Dedifferentiated amniotic fluid mesenchymal stem cell (primary cell): Measurements from ENCODE around the gene PLCB4.

ENCODE experiments used
- DNase-seq: peaks from one replicate; pipeline ENCODE4 v3.0.0-alpha.2; 2016; ENCODE audit errors: extremely low spot score

PLCB4 gene

DNA sequence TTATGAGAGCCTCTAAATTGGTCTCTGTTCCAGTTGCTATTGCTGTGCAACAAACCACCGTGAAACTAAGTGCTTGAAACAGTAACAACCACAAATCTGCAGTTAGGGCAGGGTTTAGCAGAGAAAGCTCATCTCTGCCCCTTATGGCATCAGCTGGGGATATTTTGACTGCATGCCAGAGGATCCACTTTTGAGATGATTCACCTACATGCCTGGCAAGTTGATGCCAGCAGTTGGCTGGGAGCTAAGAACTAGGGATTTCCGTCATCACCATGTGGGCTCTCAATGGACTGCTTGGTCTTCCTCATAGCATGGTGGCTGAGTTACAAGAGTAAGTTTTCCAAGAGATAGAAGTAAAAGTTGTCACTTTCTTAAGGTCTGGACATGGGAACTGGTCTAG lies 35.1 kb downstream of the PLCB4 start:
- DNase-seq = no peak

DNA sequence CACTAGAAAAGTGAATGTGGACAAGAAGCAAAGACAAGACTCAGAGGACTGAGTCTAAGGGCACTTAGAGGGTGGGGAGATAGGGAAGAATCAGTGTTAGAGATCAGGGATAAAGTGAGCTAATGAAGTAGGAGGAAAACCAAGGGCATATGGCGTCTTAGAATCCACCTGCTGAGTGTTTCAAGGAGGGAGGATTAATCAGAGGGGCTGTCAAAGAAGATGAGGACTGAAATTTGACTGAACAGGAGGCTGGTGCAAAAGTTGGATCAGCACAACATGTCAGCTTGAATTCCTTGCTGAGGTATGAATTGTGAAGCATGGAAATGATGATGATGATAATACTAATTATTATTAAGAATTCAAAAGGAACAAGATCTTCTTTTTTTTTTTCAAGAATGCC lies 39.4 kb downstream of the PLCB4 start:
- no peak for DNase-seq

GRCh38 chr20:9109566-9109965 lies 40.7 kb downstream of the PLCB4 start:
- no peak for DNase-seq

DNA sequence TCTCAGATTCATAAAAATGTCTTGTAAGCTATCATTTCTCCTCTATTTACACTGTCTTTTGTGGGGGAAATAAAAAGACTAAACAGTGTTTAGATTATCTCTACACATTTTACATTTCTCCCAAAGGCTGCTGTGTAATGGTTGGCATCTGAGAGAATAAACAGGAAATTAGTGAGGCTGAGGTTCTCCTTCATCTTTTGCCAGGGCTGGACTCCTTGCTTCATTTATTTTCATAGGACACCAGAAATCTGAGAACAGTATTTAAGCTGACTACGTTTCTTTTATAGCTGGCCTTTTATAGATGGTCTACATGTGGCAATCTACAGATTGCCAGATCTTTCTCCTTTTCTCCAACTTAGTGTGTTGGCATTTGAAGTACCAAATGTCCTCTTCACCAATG lies 41.5 kb downstream of the PLCB4 start:
- peak; percentile 30 for DNase-seq

DNA sequence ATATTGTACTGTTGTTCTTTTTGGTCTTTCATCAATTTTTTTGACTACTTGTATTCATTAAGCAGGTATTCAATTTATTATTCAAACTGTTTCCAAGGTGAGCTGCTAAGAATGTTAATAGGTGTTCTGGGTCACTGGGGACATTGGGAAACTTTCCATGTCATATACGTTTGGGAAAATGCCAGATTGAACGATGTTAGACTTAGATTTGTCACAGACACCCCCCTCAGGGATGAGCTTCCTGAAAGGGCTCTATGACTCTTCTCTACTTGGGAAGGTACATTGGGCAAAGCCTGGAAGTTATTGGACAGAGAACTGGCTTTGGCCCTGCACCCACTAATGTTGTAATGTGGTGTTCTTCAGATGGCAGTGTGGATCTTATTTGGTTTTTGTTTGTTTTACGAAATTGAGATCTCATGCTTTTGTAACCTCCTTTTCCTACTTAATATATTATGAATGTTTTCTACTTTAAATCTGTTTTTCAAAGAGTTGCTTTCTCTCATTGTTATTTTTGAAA lies 42.1 kb downstream of the PLCB4 start:
- DNase-seq = no peak

DNA sequence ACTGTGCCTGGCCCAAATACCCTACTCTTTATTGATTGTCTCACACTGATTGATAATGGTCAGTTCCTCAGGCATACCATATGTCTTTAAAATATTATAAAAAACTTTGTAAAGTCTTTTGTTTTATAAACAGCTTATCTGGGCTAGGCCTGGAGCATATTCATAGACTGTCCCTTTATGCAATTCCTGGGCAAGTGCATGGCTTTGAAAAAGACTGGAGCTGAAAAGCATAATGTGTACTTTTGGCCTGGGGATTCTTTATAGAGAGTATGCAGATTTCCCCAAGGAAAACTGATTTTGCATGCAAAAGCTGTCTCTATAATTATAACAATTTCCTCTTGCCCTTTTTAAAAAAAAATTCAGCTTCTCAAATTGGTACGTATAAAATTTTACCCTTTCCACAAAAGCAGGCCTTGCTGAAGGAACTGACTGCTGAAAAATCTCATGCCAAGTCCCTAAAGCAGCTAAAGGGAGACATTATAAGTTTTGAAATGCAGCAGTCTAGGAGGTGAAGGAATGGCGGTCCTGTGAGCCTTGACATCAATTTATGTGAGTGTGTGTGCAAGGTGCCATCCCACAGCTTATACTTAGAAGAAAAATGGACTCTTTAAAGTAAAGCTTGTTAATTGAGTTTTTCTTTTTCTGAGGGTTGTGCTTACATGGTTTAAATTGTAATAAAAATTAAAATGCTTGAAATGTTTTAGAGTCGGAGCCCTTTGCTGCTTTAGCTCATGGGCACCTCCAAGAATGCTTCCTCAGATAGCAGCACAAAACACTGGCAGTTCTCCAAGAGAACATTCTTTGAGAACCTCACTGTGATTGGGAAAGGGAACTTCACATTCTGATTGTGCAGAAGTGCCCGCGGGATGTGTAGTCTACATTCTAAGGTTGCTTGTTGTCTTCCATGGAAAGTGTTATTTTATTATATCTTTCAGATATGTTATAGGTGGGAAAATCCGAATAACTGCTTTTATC lies 43.9 kb downstream of the PLCB4 start:
- peak; percentile 58 for DNase-seq

GRCh38 chr20:9114709-9115108 lies 45.8 kb downstream of the PLCB4 start:
- no peak for DNase-seq

DNA sequence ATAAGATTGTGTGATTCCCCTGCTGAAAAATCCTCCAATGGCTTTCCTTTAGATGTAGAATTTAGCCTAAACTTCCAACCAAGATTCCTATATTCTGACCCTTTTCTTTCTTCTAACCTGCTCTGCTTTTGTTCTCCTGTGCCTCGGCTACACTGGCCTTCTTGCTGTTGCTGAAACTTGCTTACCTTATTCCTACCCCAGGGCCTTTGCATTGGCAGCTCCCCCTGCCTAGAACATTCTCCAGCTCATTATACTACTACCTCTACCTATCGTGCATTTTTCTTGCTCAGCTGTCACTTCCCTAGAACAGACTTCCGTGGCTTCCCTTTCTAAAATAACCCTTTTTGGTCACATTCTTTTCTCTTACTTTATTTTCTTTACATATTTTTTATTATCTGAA lies 48.7 kb downstream of the PLCB4 start:
- DNase-seq = no peak

GRCh38 chr20:9119776-9120175 lies 50.9 kb downstream of the PLCB4 start:
- no peak for DNase-seq

DNA sequence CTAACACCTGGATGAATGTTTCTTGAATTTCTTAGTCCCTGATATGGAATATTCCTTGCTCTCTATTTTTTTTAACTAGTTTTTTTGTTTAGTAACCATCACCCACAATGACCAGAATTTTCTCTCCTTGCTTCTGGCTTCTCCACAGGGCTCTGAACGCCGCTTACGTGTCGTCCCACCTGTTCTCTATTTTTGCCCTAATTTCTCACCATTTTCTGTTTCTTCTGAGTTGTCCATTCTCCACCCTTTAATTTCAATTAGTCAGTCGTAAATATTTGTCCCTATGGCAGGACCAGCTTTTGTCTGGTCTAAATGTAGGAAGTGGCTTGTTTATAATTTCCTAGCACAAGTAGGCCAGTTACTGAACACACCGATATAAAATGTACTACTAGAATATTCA lies 52.3 kb downstream of the PLCB4 start:
- DNase-seq = no peak

DNA sequence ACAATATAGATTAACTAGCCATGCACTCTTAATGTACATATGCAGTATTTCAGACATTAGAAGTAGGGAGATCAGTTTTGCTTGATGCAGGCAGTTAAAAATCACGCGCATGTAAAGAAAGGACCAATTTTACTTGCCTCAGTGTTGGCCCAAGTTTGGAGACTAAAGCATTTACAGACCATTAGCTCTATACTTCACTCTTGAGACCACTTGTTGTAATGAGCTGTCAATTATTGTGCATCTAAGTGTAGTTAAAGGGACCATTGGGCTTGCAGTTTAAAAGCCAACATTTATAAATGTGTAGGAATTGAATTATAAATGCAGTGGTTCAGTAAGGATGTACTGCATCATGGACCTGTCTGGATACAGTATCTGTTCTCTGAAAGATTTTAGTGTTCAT lies 53.7 kb downstream of the PLCB4 start:
- DNase-seq = no peak

- no peak for DNase-seq
These were observed 57.6 kb downstream of the PLCB4 start for GRCh38 chr20:9126527-9126926.

GRCh38 chr20:9128568-9128967 lies 59.7 kb downstream of the PLCB4 start:
- DNase-seq = no peak

- DNase-seq = peak; percentile 16
These were observed 60.9 kb downstream of the PLCB4 start for GRCh38 chr20:9129756-9130155.

GRCh38 chr20:9130521-9130920 lies 61.6 kb downstream of the PLCB4 start:
- DNase-seq = peak; percentile 26

DNA sequence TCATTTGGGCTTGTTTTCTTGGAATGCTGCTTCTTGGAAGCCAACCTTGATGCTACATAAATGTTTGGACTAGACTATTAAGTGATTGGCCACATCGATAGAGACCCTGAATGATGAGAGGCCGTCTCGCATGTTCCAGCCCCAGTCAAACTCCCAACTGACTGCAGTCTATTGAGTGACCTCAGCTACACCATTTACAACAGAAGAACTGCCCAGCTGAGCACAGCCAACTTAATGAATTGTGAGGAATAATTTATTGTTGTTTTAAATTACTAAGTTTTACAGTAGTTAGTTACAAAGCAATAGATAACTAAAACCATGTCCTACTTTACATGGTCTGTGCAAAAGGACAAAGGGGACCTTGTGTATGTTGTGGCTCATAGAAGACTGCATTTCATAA lies 63.0 kb downstream of the PLCB4 start:
- DNase-seq = no peak

DNA sequence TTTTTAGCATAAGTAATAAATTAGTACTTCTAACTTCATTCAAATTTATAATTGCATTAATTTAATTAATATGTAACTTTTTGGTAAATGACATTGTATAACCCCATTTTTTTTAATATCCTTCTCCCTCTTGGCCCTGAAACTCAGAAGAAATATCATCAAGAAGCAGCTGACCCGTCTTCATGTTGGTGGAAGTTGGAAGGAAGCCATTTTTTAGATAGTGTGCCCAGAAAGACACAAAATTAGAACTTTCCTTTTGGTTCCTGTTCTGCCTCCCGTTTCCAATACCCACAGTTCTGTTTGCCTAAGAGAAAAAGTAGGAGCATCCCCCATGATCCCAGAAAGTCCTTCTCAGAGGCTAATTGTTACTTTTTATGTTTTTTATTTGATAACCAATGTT lies 65.5 kb downstream of the PLCB4 start:
- no peak for DNase-seq

DNA sequence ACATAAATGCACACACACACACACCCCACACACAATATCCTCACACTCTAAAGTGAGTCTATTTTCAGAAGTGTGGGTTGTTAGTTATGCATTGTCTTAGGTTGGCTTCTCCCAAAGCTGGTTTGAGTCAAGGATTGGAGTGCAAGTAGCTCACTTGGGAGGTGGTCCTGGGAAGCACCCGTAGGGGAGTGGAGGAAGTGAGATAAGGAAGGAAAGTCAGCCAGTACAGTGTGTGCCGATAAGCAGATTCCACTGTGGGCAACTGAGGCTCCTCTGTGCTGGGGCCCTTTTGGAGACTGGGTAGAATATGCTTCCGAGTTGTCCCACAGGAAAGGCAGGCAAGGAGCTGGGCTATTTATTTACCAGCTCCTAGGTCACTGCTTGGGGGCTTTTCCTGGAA lies 67.2 kb downstream of the PLCB4 start:
- DNase-seq = no peak

DNA sequence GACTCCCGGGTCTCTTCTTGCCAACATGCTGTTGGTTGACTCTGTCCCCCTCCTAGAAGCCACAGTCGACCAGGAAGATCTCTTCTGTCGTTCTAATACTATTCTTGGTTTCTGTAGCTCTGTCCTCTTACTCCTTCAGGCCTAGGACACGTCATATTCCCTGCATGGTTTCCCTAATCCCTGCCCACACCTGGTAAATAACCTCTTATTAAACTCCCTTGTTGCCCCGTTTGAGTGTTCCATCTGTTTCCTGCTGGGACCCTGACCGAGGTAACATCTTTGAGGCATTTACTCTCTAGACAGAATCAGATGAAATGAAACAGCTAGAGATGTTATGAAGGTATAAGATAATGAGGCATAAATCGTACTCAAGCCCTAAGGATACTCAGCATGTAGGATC lies 68.1 kb downstream of the PLCB4 start:
- no peak for DNase-seq

- DNase-seq = no peak
These were observed 70.4 kb downstream of the PLCB4 start for GRCh38 chr20:9139106-9139833.

- DNase-seq = no peak
These were observed 71.4 kb downstream of the PLCB4 start for GRCh38 chr20:9140162-9140760.

DNA sequence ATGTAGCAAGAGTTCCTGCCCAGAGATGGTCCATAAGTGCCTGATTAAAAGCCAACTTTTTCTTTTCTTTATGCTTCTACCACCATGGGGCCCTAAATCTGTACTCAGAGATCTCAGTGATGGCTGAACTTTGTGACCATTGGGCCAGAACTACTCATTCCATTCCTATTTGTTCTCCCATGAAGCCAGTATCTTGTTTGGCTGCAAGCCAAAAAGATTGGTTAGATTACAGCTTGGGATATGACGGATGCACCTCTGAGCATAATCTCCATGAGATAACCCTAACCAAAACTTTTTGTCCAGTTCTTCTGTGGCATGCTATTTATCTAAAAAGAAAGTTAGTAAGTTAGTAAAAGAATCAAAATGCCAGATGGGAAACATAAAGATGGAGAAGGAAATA lies 72.2 kb downstream of the PLCB4 start:
- no peak for DNase-seq
